ENCODE data around the gene LRG1.

LRG1 gene

DNA sequence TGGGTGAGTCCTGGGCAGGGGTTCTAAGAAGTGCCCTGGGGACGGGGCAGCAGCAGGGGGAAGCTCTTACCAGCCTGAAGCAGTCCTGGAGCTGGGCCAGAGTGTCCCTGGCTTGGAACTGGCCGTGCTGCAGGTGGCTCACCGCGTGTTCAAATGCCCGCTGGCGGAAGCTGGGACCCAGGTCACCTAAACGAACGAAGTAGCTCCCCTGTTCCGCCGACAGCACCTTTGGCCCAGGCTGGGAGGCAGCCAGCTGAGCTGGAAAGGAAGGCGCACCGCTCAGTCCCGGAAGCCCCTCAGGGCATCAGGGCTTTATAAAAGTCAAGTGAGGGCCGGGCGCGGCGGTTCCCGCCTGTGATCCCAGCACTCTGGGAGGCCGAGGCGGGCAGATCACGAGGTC lies 31.1 kb downstream of the LRG1 start:
- no peak for DNase-seq (ENCODE audit: low read depth)

DNA sequence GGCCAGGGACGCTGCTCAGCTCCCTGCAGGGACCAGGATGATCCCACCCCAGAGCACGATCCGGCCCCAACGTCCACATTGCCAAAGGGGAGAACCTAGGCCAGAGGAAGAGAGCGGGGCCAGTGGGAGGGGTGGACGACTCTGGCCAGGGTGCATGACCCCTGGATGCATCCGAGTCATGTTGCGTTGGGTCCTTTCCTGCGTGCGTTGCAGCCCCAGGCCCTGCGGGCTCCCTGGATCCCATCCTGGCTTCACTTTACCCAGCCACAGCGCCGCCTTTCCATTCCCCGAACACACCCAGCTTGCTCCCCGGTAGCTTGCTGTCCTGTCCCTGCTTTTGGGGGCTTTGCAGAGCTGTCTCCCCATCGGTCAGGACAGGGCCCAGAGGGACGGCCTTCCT lies 32.0 kb downstream of the LRG1 start:
- DNase-seq (ENCODE audit: low read depth) = no peak

DNA sequence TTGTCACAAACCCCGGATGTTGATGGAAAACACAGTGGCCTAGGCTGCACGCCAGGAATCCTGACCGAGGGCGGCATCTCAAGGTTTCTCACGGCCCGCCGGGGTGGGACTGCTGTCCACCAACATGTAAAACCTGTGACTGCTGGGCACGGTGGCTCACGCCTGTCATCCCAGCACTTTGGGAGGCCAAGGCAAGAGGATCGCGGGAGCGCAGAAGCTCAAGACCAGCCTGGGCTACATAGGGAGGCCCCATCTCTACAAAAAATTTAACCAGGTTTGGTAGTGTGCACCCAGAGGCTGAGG lies 32.7 kb downstream of the LRG1 start:
- DNase-seq (ENCODE audit: low read depth) = no peak

DNA sequence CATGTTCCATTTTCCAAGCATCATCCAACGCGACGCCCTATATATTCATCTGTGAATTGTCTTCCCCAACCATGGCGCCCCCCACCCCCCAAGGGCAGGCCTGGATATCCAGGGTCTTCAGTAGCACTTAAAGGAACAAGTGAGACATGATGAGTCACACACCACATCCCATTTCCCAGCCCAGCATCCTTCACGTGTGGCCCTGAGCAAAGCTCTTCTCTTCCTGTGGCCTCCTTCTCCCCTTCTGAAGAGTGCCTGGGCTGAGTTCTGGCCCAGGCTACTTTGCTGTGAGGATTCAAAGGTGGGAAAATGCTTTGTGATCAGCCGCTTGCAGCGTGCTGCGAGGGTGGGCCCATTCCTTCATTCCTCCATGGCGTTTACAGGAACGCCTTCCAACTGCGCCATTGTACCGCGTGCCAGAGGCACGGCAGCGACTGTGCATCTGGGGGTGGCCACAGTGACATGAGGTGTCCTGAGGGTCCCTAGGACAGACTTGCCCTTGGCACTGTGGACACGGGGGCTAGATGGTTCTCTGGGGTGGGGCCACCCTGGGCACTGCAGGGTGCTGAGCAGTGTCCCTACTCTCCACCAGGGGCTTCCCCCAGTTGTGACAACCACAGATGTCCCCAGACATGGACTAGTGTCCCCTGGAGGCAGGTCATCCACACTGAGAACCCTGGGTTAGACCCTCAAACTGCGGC lies 33.2 kb downstream of the LRG1 start:
- DNase-seq (ENCODE audit: low read depth) = no peak

DNA sequence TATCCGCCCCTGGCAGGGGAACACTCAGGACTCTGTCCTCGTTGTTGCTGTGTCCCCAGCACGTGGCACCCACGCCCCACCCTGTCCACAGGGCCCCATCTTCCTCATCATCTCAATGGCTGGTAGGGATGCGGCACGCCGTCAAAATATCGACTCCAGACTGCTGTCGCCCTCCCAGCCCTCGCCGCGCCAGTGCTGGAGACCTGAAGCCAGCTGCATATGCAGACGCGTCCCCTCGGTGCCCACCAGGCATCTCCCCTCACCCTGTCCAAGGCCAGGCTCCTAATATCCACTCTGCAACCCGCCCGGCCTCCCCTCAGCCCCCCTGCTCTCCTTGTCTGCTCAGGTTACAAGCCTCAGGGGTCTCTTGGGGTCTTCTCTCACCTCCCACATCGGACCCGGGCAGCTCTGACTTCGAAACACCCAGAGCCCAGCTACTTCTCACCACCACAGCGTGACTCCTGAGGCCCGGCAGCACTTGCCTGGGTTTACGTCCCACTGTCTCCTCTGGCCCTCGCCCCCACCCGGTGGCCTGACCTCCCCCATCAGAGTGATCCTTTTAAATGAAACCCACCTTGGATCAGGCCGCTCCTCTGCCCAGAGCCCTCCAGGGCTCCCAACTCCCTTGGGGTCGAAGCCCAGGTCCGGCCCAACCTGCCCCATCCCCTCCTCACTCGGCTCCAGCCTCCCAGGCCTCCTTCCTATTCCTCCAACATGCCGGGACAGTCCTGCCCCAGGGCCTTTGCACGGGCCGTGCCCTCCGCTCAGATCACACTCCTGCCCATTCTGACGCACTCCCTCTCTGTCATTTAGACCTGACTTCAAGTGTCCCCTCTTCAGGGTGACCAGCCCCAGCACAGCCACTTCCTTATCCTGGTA lies 34.0 kb downstream of the LRG1 start:
- DNase-seq (ENCODE audit: low read depth) = no peak

DNA sequence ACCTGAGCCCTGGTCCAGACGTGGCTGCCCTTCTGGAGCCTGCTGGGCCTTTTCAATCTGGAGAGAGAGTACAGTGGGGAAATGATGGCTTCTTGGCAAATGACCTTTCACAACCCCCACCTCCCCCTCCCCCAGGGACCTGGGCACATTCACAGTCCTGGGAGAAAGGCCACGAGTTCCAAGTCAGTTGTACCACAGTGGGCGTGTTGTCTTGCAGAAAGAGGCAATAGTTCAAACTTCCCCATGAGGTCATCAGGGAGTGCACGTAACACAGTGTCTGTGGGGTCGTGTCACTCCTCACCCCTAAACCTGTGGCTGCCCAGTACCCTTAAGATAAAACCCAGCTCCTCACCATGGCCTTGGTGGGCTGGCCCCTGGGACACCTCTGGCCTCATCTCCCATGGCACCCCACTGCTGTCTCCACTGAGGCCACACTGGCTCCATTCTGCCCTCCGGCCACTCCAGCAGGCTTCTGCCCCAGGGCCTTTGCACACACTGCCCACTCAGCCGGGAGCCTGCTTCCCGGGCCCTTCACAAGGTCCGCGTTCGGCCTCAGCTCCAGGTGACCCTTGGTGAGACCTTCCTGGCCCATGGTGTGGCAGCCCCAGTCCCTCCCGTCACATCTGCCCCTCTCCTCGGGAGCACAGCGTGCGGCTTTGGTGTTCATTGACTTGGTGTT lies 34.8 kb downstream of the LRG1 start:
- DNase-seq (ENCODE audit: low read depth) = no peak

DNA sequence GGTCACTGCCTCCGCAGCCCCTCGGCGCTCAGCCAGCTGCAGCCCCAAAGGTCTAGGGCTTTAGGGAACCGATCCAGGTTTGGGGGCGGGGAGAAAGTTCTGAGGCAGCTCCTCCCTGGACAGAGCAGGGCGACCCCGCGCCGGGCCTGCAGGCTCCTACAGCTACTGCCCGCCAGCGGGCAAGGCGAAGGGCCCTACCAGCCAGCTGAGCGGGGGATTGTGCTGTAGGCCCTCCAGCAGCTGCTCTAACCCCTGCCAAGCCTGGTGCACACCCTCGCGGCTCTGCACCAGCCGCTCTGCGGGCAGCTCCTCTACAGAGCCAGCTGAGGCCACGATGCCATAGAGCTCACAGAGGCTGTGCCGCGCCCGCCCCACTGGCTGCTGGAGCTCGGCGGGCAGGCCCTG lies 35.5 kb downstream of the LRG1 start:
- no peak for DNase-seq (ENCODE audit: low read depth)

DNA sequence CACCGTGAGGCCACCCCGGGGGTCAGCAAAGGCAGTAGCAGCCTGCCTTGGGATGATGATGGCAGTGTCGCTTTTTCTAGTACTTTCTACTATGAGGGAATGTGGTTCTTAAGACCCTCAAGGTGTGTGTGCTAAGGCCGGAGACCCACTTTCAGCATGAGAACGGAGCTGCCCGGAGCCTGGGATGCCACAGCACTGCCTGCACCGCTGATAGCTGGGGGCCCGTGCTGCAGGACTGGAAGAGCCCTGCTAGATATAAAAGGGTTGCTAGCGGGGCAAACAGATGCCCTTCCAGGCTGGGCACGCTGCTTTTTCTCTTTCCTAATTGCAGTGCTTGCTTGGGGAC lies 36.0 kb downstream of the LRG1 start:
- no peak for DNase-seq (ENCODE audit: low read depth)

DNA sequence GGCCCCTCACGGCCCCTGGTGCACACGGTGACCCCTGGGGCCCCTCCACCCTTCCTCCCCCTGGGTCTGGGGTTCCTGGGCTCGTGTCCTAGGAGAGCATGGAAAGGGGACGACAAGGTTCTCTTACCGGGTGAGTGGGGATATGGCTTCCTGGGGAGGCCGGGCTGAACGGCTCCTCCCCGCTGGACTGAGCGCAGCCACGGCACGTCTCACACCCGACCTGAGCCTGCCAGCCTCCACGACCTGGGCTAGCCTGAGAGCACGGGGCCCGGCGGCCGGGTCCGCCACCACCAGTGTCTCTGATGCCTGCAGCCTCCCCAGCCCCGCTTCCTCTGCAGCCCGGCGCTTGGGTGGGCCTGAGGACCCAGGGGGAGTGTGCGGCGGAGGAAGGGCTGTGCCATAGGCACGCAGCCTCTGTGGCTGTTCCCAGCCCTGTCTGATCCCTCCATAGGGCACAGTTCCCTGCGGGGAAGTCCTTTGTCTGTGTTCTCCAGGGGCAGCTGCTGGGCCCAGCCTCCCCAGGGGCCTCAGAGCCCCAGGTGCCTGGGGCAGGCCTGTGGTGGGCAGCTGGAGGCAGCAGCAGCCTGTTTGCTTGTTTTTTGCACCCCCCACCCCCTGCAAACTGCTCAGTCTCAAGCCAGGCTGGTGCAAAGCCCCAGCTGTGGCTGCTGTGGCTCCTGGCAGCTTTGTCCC lies 36.6 kb downstream of the LRG1 start:
- no peak for DNase-seq (ENCODE audit: low read depth)

DNA sequence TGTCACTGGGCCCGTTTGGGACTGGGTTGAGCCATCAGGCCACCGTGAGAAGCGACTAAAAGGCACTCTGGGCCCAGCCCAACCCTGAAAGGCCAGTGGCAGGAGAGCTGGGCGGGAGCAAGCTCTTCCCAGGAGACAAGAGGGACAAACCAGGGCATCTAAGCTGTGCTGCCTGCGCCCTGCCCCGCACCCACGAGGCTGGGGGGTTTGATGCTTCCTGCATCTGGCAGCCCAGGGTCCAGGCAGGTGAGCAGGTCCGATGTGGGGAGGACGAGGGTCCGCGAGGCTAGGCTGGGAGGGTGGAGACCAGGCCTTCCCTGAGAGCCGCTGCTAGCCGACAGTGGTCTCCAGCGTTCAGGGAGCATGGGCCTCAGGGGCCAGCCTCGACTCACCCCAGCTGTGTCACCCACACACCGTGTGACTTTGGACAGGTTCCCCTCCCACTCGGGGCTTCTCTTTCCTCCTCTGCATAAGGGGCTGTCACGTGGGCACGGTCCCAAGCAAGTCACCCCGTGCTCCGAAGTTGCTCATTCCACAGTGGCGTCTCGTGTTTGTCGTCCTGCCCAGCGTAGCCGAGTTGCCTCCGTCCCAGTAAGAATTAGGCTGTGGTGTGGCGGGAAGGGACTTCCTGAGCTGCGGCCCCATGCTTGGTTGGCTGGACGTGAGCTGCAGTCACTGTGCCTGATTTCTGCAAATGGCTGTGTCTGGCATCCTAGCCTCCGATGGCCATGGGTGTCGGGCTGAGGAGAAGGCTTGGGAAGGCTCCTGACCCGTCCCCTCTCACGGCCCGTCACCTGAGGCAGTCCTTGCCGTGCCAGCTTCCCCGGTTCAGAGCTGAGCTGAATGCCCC lies 37.3 kb downstream of the LRG1 start:
- DNase-seq (ENCODE audit: low read depth) = no peak

DNA sequence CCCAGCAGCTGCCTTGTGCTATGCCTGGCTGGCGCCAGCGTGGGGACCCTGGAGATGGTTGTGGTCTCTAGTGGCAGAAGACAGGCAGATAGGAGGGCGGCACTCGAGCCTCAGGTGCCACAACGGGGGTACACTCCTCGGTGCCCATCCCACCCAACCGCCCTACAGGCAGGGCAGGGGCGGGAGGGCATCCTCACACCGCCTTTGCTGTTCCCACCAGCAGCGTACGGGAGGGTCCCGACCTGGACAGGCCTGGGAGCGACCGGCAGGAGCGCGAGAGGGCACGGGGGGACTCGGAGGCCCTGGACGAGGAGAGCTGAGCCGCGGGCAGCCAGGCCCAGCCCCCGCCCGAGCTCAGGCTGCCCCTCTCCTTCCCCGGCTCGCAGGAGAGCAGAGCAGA lies 38.1 kb downstream of the LRG1 start:
- no peak for DNase-seq (ENCODE audit: low read depth)

DNA sequence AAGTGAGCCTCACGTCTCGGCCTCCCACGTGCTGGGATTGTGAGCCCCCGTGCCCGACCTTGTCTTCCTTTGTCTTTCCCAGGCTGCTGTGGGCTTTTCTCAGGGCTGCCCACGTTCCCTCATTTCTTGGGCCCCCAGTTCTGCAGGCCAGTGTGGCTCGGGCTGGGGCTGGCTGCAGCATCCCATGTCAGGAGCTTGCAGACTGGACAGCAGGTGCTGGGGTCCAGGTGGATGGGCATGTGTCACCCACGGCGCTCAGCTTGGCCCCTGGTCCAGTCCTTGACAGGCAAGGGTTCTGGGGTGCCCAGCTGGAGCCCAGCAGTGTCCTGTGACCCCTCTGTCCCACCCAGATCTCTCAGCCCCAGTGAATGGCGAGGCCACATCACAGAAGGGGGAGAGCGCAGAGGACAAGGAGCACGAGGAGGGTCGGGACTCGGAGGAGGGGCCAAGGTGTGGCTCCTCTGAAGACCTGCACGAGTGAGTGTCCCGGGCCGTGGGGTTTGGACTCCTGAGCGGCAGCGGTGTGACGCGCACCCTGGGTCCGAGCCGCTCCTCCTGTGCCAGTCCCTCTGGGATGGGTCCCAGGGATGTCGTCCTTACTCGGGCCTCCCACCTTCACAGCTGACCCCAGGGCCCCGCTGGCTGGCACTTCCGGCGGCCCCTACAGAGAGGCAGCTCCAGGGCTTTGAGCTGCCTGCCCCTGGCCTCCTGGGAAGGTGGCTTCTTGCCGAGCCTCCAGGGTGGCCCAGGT lies 38.8 kb downstream of the LRG1 start:
- no peak for DNase-seq (ENCODE audit: low read depth)

DNA sequence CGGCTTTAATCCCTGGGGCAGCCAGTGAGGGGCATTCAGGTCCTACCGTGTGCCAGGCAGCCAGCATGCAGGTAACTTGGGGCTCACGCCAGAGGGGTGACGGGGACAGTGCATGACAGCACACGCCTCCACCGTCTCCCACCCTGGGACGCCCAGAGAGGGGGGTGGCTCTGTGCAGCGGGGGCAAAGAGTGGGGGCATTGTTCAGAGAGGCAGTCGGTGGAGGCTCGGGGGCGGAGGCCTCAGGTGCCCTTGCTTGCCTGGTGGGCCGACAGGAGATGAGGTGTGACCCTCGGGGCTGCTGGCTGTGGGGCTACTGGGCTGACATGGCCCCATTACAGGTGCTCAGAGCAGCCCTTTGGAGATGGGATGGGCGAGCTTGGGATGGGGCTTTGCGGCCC lies 40.0 kb downstream of the LRG1 start:
- no peak for DNase-seq (ENCODE audit: low read depth)

DNA sequence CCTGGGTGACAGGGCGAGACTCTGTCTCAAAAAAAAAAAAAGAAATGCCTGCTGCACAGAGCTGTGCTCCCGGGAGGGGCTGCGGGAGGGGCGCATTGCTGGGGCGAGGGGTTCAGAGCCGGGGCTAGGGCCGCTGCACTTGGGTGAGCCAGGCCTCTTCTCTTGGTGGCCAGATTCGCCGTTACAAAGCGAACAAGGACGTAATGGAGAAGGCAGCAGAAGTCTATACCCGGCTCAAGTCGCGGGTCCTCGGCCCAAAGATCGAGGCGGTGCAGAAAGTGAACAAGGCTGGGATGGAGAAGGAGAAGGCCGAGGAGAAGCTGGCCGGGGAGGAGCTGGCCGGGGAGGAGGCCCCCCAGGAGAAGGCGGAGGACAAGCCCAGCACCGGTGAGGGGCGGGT lies 40.5 kb downstream of the LRG1 start:
- DNase-seq (ENCODE audit: low read depth) = no peak

DNA sequence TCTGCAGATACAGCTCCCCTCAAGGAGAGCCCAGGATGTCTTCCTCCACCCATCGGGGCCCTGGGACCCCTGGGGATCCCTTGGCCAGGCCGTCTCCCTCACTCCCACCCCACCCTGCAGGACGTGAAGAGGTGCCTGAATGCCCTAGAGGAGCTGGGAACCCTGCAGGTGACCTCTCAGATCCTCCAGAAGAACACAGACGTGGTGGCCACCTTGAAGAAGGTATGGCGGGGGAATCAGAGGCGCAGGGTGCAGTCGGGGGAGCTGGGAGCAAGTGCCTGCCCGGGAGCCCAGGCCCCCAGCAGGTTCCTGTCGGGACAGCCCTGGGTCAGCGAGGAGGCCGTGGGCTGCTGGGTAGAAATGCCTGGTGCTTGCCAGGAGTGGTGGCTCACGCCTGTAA lies 41.1 kb downstream of the LRG1 start:
- no peak for DNase-seq (ENCODE audit: low read depth)

DNA sequence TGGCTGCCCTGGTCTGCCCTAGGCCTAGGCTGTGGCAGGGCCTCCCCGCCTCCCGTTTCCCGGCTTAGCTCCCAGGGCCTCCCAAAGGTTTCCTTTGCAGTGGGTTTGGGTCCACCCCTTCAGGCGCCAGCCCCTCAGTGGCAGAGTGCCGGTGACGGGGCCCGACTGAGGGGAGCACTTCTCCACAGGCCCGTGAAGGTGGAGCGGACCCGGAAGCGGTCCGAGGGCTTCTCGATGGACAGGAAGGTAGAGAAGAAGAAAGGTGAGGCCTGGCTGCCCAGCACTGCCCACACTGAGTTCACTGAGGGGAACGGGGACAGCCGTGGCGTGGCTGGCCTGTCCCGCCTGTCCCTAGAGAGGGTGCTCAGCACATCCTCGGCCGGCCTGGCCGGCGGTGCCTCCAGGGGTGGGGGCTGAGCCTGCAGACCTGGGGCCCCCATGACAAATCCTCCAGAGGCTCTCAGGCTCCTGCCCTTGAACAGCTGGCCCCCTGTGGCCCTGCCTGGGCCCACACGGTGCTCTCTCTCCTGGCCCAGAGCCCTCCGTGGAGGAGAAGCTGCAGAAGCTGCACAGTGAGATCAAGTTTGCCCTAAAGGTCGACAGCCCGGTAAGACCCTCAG lies 42.0 kb downstream of the LRG1 start:
- DNase-seq (ENCODE audit: low read depth) = no peak

DNA sequence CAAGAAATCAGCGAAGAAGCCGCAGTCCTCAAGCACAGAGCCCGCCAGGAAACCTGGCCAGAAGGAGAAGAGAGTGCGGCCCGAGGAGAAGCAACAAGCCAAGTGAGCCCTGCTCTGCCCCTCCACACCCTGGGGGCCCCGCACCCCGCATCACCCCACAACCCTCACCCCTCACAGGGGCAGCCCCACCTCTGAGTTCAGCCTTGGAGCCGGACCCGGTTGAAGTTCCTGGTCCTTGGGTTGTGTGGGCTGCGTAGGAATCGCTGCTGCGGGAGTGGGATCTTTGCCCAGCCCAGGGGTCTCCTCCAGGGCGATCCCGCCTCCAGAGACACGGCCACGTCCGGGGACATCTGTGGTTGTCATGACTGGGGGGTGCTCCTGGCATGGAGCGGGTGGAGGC lies 43.5 kb downstream of the LRG1 start:
- DNase-seq (ENCODE audit: low read depth) = no peak

DNA sequence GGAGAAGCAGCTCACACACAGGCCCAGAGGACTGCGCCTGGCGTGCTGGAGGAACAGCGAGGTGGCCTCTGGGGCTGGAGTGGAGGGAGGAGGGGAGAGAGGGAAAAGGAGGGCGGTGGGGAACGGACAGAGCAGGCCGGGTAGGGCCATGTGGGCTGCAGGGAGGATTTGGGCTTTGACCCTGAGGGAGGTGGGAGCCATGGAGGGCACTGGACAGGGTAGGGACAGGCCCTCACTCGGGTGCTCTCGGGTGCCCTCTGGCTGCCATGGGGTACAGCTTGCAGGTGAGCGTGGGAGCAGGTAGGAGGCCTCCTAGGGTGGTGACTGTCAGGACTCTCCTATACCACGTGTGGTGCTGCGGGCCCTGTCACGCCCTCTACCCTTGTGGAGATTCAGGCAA lies 44.4 kb downstream of the LRG1 start:
- DNase-seq (ENCODE audit: low read depth) = no peak

DNA sequence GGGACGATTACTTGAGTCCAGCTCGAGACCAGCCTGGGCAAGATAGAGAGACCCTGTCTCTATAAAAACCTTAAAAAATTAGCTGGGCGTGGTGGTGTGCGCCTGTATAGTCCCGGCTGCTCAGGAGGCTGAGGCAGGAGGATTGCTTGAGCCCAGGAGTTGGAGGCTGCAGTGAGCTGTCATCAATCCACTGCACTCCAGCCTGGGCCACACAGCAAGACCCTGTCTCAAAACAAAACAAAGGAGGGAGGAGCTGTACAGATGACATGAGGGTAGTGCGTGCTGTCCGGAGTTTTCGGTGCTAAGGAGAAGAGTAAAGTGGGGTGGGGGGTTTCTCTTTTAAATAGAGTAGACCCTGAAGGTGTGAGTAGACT lies 45.2 kb downstream of the LRG1 start:
- no peak for DNase-seq (ENCODE audit: low read depth)

DNA sequence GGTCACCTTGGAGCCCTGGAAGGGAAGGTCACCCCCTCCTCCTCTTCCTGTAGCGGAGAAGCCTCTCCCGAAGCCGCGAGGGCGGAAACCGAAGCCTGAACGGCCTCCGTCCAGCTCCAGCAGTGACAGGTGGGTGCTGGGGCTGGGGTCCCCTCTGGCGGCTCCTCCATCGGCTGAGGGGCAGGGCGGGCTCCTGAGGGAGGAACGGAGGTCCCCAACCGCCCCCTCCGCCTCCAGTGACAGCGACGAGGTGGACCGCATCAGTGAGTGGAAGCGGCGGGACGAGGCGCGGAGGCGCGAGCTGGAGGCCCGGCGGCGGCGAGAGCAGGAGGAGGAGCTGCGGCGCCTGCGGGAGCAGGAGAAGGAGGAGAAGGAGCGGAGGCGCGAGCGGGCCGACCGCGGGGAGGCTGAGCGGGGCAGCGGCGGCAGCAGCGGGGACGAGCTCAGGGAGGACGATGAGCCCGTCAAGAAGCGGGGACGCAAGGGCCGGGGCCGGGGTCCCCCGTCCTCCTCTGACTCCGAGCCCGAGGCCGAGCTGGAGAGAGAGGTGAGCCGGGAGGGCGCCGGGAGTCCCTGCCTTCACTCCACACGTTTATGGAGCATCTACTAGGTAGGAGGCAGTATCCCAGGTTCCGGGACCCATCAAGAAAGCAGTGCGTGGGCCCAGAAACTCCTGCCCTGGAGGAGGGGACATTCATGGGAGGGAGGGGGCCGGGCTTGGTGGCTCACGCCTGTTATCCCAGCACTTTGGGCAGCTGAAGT lies 45.7 kb downstream of the LRG1 start:
- no peak for DNase-seq (ENCODE audit: low read depth)

Data from GM04503 (cell line).